H54 (cell line): ENCODE data around the gene DEFB131B.
"Not testable (repeated sequence)": the region's sequence is repeated elsewhere in the genome, so short reads cannot be mapped to it uniquely, and the experiment has no call there.

Experiments
- DNase-seq: peaks from one replicate; pipeline ENCODE4 v3.0.0; 2011; ENCODE audit warnings: low spot score, mixed read lengths; ENCODE audit not compliant: insufficient read length
- FAIRE-seq: peaks from 3 replicates; lab custom pipeline; 2011; peaks lifted over from hg19 to GRCh38; lab: Jason Lieb, UNC
- POLR2A ChIP-seq: IDR thresholded peaks from 2 replicates; pipeline ENCODE4 v1.6.1; 2011; ENCODE audit warnings: low read depth, mild to moderate bottlenecking, low read length

Gene DEFB131B, protein sequence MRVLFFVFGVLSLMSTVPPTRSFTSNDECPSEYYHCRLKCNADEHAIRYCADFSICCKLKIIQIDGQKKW

DNA sequence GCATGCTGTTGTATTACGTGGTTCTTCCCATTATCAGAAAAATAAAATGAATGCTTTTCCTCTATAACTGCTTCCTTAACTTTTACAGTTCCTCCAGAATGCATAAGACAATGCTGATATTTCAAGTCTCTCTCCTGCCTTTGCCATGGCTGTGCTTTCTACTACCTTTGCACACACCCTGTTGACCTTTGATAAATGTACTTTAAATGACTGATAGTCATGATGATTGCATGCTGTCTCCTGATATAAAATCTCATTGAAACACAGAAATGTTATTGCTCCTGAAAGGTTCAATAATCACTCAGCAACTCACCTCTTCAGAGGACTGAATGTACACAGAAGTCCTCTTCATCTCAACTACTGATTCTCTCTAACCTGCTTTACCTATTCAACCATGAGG is at the start of gene DEFB131B:
DEFB131B (plus strand) TSS at position 395 of the 400 bp plus-strand sequence; CDS start at position 395, 0 bp downstream.
- not testable (repeated sequence) for DNase-seq, FAIRE-seq

DNA sequence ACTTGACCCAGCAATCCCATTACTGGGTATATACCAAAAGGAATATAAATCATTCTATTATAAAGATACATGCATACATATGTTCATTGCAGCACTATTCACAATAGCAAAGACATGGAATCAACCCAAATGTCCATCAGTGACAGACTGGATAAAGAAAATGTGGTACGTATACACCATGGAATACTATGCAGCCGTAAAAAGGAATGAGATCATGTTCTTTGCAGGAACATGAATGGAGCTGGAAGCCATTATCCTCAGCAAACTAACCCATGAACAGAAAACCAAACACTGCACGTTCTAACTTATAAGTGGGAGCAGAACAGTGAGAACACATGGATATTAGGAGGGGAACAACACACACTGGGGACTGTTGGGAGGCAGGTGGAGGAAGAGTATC is 49.0 kb upstream of the DEFB131B start:
- not testable (repeated sequence) for FAIRE-seq, DNase-seq

DNA sequence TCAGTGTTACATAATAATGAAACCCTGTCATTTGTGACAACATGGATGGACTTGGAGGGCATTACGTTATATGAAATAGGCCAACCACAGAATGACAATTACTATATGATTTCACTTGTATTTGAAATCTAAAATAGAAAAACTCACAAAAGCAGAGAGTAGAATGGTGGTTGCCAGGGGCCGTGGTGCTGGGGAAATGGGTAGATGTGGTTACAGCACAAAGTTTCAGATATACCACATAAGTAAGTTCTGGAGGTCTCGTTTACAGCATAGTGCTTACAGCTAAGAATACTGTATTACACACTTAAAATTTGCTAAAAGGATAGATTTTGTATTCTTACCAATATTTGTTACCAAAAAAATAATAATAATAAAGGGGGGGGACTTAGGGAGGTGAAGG is 48.6 kb upstream of the DEFB131B start:
- not testable (repeated sequence) for DNase-seq, FAIRE-seq

DNA sequence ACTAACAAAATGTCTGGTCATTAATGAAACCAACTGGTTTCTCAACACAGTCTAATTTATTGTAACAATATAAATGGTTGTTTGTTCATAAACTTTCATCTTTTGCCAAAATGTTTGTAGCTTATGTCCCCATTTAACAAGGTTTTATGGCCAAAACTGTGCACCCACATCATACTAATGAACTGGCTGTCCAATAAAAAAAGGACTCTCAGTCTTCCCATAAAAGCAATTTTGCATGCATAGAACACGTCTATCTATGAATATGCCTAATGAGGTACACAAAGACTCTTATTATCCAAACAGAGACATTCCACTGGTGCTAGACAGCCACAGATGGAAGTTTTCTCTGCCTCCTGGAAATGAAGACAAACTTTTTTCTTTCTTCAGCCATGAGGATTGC is 45.4 kb upstream of the DEFB131B start, which contains the start of gene DEFB108B:
DEFB108B (plus strand) TSS at position 390 of the 400 bp plus-strand sequence; CDS start at position 390, 0 bp downstream.
- not testable (repeated sequence) for DNase-seq, FAIRE-seq

DNA sequence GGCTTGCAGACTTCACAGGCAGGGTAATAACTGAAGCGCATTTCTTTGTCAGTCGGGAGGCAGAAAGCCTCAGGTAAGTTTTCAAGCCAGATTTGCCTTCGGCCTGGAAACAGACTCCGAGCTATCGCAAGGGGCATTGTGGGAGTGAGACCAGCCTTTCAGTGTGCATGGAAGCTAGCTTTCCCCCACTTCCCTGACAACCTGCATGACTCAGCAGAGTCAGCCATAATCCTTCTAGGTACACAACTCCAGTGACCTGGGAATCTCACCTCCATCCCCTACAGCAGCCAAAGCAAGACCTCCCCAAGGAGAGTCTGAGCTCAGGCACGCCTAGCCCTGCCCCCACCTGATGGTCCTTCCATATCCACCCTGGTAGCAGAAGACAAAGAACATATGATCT is 35.5 kb upstream of the DEFB131B start:
- not testable (repeated sequence) for FAIRE-seq, DNase-seq

DNA sequence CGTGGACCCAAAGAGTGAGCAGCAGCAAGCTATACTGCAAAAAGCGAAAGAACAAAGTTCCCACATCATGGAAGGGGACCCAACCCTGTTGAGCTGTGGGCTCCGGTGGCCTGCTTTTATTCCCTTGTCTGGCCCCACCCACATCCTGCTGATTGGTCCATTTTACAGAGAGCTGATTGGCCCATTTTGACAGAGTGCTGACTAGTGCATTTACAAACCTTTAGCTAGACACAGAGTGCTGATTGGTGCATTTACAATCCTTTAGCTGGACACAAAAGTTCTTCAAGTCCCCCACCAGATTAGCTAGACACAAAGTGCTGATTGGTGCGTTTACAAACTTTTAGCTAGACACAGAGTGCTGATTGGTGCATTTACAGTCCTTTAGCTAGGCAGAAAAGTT is 34.9 kb upstream of the DEFB131B start:
- not testable (repeated sequence) for DNase-seq, FAIRE-seq

DNA sequence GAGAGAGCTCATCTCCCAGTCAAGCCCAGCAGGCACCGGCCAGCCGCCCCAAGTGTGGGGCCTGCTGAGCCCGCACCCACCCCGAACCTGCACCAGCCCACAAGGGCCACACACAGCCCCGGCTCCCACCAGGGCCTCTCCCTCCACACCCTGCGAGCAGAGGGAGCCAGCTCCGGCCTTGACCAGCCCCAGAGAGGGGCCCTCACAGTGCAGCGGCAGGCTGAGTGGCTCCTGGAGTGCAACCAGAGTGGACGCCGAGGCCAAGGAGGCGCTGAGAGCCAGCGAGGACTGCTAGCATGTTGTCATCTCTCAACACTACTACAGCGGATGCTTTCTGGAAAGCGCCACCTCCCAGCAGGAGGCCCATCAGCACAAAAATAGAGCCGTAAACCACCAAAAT is 34.4 kb upstream of the DEFB131B start:
- no peak for TF ChIP-seq POLR2A
- DNase-seq (no peak), FAIRE-seq (no peak)

DNA sequence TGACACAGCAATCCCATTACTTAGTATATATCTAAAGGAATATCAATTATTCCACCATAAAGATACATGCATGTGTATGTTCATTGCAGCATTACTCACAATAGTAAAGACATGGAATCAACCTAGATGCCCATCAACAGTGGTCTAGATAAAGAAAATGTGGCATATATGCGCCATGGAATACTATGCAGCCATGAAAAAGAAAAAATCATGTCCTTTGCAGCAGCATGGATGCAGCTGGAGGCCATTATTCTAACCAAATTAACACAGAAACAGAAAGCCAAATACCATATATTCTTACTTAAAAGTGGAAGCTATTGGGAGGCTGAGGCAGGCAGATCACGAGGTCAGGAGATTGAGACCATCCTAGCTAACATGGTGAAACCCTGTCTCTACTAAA is 24.4 kb upstream of the DEFB131B start:
- not testable (repeated sequence) for FAIRE-seq, DNase-seq

DNA sequence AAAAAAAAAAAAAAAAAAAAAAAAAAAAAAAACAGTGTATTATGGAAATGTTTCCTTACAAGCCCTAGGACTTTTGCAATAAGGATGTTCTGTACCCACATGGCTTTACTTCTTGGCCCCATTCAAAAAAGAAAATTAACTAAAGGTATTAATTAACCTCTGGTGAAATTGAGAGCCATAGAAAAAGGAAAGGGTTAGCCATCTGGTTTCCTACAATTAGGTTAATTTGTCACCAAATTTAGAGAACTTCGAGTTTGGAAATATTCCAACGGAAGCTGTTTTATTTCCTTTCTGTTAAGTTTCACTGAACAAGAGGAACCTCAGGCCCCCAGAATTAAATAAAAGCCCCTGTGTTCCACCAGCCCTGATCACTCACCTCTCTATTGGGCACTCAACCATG is 22.4 kb upstream of the DEFB131B start:
- DNase-seq, FAIRE-seq: not testable (repeated sequence)

DNA sequence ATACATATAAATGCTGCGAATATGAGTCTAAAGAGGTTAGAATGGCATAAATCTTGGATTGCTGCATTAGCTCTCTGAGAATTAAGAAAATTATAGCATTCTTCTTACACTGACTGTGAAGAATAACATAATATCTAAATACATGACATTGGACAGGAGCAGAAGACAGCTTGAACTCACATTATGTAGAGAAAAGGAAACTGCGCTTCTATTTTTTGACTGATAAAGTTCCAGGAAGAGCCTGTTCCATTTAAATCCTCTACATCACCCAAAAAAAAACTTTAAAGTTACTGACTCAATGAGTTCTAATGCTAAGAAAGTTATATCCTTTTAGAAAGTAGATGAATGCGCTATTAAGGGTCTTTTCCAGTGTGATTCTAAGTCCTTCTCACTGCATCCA is 17.4 kb upstream of the DEFB131B start:
- not testable (repeated sequence) for FAIRE-seq, DNase-seq

DNA sequence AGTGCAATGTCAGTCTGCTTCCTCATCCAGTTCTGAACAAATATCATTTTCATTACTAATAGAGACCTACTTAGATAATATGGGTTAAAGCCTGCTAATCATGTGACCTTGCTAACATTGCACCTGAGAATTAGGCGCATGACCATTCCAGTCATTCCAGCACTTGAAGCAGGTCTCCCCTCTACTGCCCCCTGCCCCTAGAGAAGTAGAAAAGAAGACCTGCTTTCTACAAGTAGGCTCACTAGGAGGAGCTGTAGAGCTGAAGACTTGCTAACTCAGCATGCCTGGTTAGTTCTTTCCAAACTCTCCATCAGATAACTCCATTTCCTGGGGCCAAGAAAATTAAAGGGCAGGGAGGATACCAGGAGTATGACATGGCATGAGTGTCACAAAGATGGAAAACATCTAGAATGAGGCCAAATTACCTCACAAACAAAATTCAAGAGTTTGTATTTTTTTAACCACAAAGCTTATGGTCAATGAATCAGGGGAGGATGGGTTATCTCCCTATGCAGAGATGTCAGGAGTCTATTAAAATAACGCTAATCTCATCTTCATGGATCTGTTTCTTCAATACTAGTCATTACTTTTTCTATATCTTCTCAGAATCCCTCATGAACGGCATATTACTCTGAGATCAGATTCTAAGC is 14.2 kb upstream of the DEFB131B start:
- DNase-seq, result not testable (repeated sequence)

DNA sequence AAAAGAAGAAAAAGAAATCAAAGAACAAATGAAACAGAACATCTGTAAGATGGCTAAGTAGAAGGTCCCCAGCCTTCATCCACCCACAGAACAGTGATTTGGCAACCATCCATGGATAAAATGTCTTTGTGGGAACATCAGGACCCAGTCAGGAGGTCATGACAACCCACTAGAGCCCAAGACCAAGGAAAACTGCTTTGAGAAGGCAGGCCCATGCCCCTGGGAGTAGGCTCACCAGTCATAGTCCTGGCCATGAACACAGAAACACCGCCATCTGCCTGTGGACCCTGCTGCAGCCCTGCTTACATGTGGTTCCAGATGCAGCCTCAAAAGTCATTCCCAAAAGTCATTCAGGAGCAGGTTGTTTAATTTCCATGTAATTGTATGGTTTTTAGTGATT is 11.0 kb upstream of the DEFB131B start:
- DNase-seq, FAIRE-seq: not testable (repeated sequence)

More for the DNA sequence above, 14.2 kb upstream of the DEFB131B start:
- peak; percentile 87 for FAIRE-seq

DNA sequence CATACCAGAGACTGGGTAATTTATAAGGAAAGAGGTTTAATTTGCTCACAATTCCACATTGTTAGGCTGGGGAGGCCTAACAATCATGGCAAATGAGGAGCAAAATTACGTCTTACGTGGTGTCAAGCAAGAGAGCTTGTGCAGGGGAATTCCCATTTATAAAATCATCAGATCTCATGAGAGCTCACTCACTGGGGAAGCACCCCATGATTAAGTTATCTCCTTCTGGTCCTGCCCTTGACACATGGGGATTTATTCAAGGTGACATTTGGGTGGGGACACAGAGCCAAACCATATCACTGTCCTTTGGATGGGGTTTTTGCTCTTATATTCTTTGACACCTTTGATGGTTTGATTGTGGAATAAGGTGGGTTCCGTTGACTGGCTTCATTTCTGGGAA is 8.3 kb upstream of the DEFB131B start:
- FAIRE-seq, result not testable (repeated sequence)

DNA sequence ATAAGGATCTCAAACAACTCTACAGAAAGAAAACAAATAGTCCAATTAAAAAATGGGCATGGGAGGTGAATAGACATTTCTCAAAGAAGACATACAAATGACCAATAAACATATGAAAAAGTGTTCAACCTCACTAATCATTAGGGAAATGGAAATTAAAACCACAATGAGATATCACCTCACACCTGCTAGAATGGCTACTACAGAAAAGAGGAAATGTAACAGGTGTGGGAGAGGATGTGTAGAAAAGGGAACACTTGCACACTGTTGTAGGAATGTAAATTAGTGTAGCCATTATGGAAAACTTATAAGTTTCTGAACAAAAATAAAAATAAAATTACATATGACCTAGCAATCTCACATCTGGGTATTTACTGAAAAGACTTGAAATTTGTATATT is 7.6 kb upstream of the DEFB131B start:
- not testable (repeated sequence) for FAIRE-seq, DNase-seq

More for the DNA sequence above, 8.3 kb upstream of the DEFB131B start:
- not testable (repeated sequence) for DNase-seq

DNA sequence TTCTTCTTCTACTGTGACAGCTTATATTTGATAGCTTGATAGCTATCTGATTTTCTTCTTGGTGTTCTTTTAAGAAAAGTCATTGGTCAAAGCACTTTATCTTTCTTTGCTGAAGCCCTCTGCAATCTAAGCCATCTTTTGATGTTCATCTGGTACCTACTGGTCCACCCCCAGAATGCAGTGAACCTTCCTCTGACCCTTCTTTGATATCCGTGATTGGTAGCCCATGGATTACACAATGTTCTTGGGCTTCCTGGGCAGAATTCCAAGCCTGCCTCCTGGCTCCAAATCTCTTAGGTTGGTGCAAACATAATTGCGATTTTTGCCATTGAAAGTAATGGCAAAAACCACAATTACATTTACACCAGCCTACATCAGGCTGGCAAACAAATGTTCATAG is 2.0 kb upstream of the DEFB131B start:
- DNase-seq, FAIRE-seq: not testable (repeated sequence)

DNA sequence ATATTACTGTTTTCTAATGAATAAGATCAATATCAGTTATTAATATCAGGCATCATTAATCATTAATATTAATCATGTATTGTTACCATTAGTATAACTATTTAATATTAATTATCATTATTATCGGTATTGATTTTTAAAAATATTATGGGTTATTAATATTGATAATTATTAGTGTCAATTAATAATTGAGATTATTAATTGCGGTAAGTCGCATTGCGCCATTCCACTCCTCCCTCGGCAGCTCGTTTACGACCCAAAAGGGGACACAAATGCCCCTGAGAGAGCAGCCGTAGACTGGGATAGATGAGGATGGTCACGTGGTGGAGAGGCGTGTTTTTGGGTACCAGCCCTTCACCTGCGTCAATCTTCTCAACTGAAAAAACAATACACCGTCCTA is 7.6 kb downstream of the DEFB131B start:
- FAIRE-seq, result not testable (repeated sequence)

DNA sequence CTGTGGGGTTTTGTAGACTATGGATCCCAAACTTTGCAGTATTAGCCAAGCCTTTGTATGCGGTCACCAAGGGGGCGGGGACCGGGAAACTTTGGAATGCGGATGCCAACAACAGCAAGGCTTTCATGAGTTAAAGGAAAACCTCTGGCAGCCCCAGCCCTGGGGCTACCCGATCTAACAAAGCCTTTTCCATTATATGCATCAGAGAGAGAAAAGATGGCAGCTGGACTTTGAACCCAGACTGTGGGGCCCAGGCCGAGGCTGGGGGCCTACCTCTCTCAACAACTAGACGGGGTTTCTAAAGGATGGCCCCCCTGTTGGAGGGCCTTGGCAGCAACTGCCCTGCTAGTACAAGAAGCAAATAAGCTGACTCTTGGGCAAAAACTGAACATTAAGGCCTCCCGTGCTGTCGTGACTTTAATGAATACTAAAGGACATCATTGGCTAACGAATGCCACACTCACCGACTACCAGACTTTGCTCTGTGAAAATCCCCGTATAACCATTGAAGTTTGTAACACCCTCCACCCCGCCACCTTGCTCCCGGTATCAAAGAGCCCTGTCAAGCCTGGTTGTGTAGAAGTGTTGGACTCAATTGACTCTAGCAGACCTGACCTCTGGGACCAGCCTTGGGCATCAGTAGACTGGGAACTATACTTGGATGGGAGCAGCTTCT is 10.2 kb downstream of the DEFB131B start:
- not testable (repeated sequence) for FAIRE-seq, DNase-seq

More for the DNA sequence above, 7.6 kb downstream of the DEFB131B start:
- DNase-seq, result not testable (repeated sequence)

DNA sequence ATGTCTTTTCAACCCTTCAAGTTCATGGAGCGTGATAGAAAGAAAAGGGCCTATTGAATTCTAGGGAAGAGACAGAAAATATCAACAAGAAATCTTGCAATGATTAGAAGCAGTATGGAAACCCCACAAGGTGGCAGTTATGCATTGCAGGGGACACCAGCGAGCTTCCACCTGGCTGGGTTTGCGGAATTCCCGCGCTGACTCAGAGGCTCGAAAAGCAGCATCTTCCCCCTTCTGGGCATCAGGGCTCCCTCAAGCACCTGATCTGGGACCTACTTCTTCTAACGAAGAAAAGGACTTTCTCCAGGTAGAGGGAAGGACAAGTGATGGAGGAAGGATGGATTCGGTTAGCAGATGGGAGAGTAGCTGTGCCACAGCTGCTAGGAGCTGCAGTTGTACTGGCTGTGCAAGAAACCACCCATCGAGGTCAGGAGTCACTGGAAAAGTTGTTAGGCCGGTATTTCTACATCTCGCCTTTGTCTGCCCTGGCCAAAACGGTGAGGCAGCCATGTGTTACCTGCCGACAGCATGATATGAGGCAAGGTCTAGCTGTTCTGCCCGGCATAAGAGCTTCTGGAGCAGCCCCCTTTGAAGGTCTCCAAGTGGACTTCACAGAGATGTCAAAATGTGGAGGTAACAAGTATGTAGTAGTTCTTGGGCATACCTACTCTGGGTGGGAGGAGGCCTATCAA is 11.1 kb downstream of the DEFB131B start:
- not testable (repeated sequence) for DNase-seq, FAIRE-seq
